Measurements from ENCODE around the gene TMEM218.
A peak's percentile ranks its signal among the peaks of the same experiment; 100 is the strongest.

The TMEM218 gene

DNA sequence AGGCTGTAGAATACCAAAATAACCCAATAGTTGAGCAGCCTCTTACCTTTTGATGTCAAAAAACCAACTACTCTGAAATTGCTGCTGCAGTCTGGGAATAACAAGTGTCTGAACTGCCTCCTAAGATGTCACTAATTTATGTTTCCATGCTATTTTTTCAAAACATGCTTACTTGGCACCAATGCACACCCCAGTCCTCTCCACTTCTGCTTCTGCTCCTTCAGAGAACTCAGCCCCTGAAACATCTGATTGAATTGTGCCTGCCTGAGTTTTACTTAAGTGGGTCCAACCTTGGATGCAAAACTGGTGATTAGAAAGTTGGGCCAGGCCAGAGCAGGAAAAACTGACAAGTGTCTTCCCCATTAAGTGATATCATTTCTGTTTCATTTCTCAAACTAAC lies 24.6 kb upstream of the TMEM218 start:
- H3K27me3 ChIP-seq (ENCODE audit: insufficient read depth, low read depth, severe bottlenecking): no peaks in the 10 kb centered on the region
- TF ChIP-seq, protein P1, sequence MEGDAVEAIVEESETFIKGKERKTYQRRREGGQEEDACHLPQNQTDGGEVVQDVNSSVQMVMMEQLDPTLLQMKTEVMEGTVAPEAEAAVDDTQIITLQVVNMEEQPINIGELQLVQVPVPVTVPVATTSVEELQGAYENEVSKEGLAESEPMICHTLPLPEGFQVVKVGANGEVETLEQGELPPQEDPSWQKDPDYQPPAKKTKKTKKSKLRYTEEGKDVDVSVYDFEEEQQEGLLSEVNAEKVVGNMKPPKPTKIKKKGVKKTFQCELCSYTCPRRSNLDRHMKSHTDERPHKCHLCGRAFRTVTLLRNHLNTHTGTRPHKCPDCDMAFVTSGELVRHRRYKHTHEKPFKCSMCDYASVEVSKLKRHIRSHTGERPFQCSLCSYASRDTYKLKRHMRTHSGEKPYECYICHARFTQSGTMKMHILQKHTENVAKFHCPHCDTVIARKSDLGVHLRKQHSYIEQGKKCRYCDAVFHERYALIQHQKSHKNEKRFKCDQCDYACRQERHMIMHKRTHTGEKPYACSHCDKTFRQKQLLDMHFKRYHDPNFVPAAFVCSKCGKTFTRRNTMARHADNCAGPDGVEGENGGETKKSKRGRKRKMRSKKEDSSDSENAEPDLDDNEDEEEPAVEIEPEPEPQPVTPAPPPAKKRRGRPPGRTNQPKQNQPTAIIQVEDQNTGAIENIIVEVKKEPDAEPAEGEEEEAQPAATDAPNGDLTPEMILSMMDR (IDR thresholded peaks at IDR 0.05; ENCODE audit: low read depth, low read length): no peak
- no peak for DNase-seq
- no peak overlapping the region for H3K4me3 ChIP-seq (ENCODE audit: low read depth, low read length)
- no peak overlapping the region for H3K27ac ChIP-seq
- no peaks in the 10 kb centered on the region for H3K9me3 ChIP-seq (ENCODE audit: severe bottlenecking)
- no peaks in the 10 kb centered on the region for H3K36me3 ChIP-seq

DNA sequence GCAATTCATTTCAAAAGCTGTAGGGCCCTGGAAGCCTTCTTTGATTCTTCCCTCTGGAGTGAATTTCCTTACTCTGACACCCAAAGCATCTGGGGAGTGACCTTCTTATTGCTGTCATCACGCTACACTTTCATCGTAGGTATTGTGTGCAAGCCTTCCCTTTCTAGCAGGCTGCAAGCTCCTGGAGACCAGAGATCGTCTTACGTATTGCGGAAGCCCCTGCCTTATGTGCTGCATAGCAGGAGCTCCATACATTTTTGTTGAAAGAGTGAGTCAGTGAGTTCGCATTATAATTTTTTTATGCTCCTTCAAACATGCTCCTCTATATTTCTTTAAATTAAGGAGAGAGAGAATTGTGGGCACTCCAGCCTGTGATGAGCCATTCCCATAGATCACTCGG lies 21.2 kb upstream of the TMEM218 start:
- no peak for DNase-seq
- Histone ChIP-seq H3K4me3 (ENCODE audit: low read depth, low read length) (no peak overlapping the region), H3K27ac (no peak overlapping the region), H3K27me3 (ENCODE audit: insufficient read depth, low read depth, severe bottlenecking) (no peaks in the 10 kb centered on the region), H3K36me3 (no peaks in the 10 kb centered on the region), H3K9me3 (ENCODE audit: severe bottlenecking) (no peaks in the 10 kb centered on the region)
- TF ChIP-seq, protein P1 (IDR thresholded peaks at IDR 0.05; ENCODE audit: low read depth, low read length): no peak

DNA sequence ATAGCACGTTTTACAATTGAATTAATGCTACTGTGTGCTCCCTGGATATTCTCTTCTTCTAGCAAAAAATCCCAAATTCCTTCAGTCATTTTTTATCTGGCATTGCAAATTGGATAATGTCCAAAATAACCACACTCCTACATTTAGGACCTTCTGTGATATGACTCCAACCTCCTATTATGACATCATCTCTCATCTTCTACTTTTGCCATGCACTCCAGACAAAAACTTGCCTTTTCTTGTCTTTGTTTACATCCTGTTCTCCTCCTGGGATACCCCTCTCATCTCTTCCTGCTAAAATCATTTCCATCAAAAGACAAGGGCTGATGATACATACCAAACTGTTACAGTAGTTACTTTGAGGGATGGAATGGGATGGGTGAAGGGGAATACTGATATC lies 20.6 kb upstream of the TMEM218 start:
- no peak overlapping the region for H3K27ac ChIP-seq
- no peaks in the 10 kb centered on the region for H3K27me3 ChIP-seq (ENCODE audit: insufficient read depth, low read depth, severe bottlenecking)
- no peaks in the 10 kb centered on the region for H3K36me3 ChIP-seq
- H3K9me3 ChIP-seq (ENCODE audit: severe bottlenecking): no peaks in the 10 kb centered on the region
- no peak overlapping the region for H3K4me3 ChIP-seq (ENCODE audit: low read depth, low read length)
- TF ChIP-seq, protein P1 (IDR thresholded peaks at IDR 0.05; ENCODE audit: low read depth, low read length): no peak
- DNase-seq: no peak

DNA sequence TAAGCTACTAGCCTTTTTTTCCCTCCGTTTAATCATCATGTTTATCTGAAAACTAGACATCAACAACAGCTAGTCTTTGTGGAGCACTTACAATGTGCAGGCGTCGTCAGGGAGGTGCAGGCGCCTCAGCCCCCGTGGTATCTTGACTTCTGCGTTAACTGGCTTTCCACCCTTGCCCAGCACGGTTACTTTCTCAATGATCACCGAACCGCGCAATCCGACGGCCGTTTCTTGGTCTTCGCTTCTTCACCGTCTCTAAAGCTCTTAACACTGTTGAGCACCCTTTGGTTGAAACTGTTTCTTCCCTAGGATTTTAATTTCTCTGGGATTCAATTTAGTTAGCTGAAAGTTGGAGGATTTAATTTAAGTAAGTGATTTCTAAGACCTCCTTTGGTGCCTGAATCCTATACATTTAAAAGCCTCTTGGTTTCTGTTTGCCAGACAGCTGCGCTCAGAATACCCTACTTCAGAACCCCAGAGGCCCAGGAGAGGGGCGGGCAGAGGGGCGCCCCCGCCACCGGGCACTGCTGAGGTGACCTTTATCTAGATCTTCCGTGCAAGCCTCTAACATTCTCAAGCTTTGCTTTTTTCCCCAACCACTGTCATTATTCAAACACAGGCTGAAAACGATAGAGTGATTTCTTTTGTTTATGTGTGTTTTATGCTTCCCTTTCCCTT lies 18.0 kb upstream of the TMEM218 start:
- TF ChIP-seq, protein P1 (IDR thresholded peaks at IDR 0.05; ENCODE audit: low read depth, low read length): no peak
- Histone ChIP-seq H3K4me3 (ENCODE audit: low read depth, low read length) (peak overlapping the region; percentile 52), H3K9me3 (ENCODE audit: severe bottlenecking) (peaks cover 2% of the 10 kb centered on the region), H3K27ac (peak overlapping the region; percentile 78), H3K27me3 (ENCODE audit: insufficient read depth, low read depth, severe bottlenecking) (no peaks in the 10 kb centered on the region), H3K36me3 (no peaks in the 10 kb centered on the region)
- peak; percentile 64 for DNase-seq

DNA sequence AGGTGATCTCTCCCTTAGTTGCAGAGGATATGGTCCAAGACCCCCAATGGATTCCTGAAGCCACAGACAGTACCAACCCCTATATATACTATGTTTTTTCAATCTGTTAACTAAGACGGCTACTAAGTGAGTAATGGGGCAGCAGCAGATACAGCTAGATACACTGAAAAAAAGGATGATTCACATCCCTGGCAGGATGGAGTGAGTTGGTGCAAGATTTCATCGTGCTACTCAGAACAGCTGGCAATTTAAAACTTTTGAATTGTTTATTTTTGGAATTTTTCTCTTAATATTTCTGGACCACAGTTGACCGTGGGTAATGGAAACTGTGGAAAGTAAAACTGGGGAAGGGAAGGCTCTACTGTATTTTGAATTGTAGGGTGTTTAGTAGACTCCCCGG lies 17.0 kb upstream of the TMEM218 start:
- no peak for DNase-seq
- Histone ChIP-seq H3K36me3 (no peaks in the 10 kb centered on the region), H3K4me3 (ENCODE audit: low read depth, low read length) (no peak overlapping the region), H3K27ac (peak overlapping the region; percentile 78), H3K9me3 (ENCODE audit: severe bottlenecking) (peaks cover 2% of the 10 kb centered on the region), H3K27me3 (ENCODE audit: insufficient read depth, low read depth, severe bottlenecking) (no peaks in the 10 kb centered on the region)
- TF ChIP-seq, protein P1 (IDR thresholded peaks at IDR 0.05; ENCODE audit: low read depth, low read length): no peak

DNA sequence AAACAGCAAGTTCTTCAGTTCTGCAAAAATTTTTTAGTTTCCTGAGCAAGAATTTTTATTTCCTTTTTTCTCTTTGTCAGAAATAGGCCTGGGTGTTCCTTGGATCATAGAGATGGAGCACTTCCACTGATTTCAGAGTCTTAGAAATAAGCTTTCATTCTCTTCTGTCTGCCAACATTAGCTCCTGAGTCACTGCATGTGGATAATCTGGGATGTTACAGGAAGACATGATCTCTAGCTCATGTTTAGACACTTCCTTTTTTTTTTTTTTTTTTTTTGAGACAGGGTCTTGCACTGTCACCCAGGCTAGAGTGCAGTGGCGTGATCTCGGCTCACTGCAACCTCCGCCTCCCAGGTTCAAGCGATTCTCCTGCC lies 13.2 kb upstream of the TMEM218 start:
- no peak for DNase-seq
- H3K36me3 ChIP-seq: no peaks in the 10 kb centered on the region
- peaks cover 2% of the 10 kb centered on the region for H3K9me3 ChIP-seq (ENCODE audit: severe bottlenecking)
- no peak overlapping the region for H3K27ac ChIP-seq
- no peaks in the 10 kb centered on the region for H3K27me3 ChIP-seq (ENCODE audit: insufficient read depth, low read depth, severe bottlenecking)
- TF ChIP-seq, protein P1 (IDR thresholded peaks at IDR 0.05; ENCODE audit: low read depth, low read length): no peak
- H3K4me3 ChIP-seq (ENCODE audit: low read depth, low read length): no peak overlapping the region

Data from WERI-Rb-1 (cell line).